NCI-H2196 treated with DMSO at 0.1 percent for 48 hours (cell line): Measurements from ENCODE around the gene CHMP1B.
"Not testable (repeated sequence)": the region's sequence is repeated elsewhere in the genome, so short reads cannot be mapped to it uniquely, and the experiment has no call there.

ENCODE experiments used
- DNase-seq: peaks from one replicate; lab custom pipeline; 2025; ENCODE audit not compliant: unreplicated experiment; lab: John Stamatoyannopoulos, UW

The CHMP1B gene

GRCh38 chr18:11866764-11867163 is 15.6 kb downstream of the CHMP1B start:
- no peak for DNase-seq

DNA sequence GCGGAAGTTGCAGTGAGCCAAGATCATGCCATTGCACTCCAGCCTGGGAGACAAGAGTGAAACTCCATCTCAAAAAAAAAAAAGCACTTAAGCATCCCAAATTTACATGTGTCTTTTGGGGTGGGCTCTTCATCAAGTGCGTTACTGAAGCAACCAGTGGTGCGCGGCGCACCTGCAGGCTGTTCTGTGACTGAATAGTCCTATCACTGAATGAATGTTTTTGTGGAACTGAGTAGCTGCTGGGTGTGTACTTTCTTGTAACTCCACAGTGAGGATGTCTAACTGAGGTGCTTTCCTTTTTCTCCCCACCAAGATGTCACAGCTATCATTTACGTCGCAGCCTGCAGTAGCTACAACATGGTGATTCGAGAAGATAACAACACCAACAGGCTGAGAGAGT is 17.0 kb downstream of the CHMP1B start:
- DNase-seq = no peak

DNA sequence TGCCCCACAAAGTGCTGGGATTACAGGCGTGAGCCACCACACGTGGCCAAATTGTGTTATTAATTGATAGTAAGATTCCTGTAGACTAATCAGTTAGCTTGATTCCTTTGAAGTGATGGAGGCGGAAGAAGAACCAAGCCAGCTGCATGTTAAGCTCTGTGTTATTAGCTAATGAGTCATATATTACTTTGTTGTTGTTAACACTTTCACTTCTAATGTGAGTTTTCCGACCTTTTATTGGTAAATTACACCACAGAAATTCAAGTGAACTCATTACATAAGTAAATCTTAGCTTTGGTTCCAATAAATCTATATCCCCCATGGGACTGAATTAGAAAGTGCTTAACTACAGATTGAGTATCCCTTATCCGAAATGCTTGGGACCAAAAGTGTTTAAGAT is 20.3 kb downstream of the CHMP1B start:
- no peak for DNase-seq

DNA sequence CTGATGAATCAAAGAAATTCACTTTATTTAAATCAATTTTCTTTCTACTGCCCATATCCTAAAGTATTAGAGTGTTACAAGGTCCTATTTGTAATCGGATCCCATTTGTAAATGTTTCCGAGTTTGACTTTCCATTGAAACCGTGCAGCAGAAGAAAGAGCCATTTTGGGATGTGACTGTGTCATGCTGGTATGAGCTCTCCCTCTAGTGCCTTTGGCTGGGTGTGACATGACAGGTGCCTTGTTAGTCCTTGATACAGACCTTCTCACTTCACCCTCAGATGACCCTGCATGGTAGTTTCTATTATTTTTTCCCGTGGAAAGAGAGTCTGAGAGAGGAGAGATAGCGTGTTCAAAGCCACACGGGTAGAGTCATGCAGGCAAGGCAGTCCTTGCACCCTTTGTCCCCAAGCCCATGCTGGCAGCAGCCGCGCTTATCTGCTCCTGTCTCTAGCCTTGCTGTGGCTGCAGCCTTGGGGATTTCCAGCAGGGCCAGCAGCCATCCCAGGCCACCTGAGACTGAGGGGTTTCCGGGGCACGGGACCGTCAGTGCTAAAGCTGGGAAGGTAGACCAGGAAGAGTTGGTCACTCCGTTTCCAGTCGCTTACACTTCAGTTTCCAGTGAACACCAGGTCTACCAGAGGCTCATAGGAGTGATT is 21.4 kb downstream of the CHMP1B start:
- DNase-seq = peak; percentile 25

DNA sequence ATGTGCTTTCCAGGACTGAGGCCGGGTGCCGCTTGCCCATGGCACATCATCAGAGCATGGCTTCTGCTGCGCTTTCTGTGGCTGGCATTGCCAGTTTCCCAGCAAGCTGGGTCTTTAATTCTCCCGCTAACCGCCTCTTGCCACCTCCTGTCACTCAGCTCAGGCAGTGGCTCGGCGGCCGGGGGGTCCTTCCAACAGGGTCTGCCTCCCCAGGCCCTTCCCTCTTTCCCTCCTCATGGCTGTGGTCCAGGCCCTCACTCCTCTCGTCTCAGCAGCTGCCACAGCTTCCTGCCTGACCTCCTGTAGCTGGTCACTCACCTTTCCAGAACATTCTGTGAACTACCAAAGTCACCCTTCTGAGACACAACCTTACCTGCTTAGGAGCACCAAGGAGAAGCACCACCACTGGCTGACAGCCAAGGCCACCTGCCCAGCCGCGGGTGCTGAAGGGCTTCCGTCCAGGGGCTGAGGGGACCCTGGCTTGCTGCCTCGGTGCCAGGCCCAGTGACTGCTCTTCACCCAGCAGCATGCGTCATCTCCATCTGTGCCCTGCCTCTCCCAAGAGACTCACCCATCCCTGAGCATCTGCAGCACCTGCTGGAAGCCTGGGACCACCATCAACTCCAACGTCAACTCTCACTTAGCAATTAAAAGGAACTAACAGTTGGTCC is 22.6 kb downstream of the CHMP1B start:
- no peak for DNase-seq

DNA sequence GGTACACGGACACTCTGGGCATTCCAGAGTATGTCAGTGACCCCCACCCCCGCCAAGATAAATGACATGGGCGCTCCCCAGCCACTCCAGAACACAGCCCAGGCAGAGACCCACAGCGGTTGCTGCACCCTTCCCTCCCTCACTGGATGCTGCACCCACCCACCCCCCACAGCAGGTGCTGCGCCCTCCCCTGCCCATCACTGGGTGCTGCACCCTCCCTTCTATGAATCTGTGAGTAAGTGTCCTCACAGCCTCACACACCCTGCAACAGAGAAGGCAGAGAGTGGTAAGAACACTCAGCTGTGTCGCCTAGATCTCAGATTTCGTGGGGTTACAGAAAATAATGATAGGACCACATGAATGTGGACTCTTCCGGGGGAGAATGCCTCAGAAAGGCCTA is 23.5 kb downstream of the CHMP1B start:
- no peak for DNase-seq

- DNase-seq = no peak
Observed at GRCh38 chr18:11877497-11878135, 26.4 kb downstream of the CHMP1B start.

- DNase-seq = no peak
Observed at GRCh38 chr18:11880586-11881304, 29.5 kb downstream of the CHMP1B start.

DNA sequence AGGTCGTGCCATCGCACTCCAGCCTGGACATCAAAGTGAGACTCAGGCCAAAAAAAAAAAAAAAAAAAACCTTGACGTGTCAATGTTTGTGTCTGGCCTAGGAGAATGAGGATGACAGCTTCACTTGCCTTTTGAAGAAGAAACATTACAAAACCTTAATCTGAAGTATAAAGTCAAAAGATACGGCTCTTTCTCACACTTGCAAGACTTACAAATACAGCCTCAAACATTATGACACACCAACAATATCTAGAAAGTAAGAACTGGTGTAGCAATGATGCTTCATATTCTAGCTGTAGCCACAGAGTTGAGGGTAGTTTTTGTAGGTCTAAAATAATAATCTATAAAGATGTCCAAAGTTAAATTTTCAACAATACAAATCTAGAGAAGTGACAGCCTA is 31.4 kb downstream of the CHMP1B start:
- DNase-seq = no peak

- no peak for DNase-seq
Observed at GRCh38 chr18:11883153-11883552, 31.9 kb downstream of the CHMP1B start.

DNA sequence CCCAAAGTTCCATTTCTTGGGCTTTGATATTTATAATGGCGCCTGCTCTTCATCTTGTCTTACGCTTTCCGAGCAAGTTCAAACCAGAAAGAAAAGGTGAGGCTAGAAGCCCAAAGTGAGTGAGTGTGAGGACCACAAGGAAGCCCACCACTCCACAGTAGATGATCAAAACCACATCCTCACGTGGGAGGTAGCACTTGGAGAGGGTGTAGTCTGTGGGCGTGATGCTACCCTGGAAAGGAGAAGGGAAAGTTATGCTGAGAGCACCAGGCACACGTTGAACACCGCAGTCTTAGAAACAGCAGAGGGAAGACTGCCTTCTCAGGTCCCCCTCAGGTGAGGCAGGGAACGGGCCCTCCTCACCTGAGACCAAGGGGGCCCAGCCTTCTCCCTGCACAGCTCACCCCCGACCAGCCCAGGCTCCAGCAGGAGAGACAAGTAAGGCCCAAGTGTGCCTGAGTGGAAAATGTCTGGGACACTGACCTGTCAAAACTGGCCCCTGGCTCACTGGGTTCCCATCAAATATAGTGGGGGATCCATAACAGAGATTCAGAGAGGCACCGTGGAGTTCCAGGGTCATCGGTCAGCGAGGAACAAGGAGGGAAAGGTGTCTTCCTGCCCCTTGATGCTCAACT is 33.3 kb downstream of the CHMP1B start:
- no peak for DNase-seq

GRCh38 chr18:11885278-11885947 is 34.2 kb downstream of the CHMP1B start:
- no peak for DNase-seq

DNA sequence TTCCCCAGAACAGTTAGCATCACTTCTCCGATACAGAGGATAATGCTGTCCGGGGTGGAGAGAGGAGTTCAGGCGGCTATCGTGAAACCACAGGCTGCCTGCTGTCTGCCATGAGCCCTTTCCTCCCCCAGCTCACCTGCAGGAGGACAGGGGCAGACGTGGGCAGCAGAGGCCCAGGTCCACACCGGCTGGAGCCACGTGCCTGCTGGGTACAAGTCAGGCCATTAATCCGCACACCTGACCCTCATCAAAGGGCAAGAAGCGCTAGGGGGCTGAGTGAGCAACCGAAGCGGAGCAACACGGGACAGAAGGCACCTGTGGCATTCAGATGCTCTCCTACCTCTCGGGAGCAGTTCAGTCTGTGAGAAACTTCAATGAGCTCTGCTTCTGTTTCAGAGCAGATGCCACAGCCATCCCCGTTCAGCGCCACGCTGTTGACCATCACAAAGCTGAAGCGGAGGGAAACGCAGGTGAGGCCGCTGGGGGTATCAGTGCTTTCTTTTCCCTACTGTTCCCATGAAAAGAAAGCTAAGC is 35.4 kb downstream of the CHMP1B start:
- no peak for DNase-seq

DNA sequence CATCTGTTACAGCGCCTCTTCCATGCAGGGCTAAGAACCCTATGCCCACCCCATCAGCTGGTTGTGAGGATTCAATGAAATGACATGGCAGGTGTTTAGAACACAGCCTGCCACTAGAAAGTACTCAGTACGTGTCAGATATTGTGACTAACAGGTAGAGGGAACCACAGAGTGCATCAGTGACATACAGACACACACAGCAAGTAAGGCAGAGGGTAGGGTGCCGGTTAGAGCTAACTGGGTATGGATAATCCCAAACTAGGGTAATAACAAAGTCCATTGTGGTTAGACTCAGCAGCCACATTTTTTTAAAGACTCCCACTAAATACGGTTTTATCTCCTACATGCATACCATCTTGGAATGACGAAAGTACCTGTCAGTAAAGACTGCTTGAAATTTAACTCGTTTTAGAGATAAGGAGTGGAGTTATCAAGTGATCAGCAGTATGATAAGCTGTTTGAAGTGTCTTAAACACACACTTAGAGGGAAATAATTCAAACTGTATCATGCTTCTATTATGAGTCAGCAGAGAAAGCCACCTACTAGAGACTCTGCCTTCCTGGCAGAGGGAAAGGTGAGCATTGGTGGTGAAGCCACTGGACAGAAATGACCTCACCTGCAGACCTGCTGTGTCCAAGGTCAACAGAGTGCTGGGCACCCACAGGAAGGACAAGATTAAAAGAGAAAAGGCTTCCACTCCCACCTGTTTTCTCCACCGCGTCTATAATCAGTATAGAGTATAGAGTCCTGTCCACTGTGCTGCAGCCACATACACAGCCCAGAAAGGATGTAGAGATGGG is 36.3 kb downstream of the CHMP1B start:
- DNase-seq = peak; percentile 17

DNA sequence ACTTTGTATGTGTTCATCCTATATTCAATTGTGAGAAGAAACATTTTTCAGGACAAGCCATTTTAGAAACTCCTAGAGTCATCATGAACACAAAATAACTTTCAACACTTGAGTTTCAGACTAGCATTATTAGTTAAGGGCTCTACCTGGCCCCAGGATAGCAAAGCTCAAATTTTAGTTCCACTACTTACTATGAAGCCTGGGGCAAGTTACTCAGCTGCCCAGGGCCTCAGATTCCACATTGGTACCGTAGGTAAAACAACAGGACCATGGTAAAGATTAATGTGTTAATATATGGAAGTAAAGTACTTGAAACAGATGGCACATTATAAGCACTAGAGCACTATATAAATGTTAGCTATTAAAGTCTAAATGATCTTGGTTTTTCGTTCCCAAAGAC is 37.5 kb downstream of the CHMP1B start:
- no peak for DNase-seq

DNA sequence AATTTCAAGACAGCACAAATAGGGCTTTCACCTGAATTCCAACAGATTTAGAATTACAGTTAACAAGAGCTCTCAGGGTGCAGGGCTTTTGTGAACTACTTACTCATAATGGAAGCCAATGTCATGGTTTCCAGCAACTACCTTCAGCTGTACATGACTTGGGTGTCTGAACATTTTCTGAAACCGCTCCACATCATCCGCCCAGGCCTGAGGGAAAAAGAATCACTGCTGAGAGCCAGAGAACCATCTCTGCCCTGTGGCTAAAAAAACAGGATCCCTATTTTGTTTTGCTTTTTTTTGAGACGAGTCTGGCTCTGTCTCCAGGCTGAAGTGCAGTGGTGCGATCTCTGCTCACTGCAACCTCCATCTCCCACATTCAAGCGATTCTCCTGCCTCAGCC is 38.1 kb downstream of the CHMP1B start:
- no peak for DNase-seq

- no peak for DNase-seq
Observed at GRCh38 chr18:11891737-11892136, 40.5 kb downstream of the CHMP1B start.

GRCh38 chr18:11892438-11892837 is 41.2 kb downstream of the CHMP1B start:
- DNase-seq = not testable (repeated sequence)

DNA sequence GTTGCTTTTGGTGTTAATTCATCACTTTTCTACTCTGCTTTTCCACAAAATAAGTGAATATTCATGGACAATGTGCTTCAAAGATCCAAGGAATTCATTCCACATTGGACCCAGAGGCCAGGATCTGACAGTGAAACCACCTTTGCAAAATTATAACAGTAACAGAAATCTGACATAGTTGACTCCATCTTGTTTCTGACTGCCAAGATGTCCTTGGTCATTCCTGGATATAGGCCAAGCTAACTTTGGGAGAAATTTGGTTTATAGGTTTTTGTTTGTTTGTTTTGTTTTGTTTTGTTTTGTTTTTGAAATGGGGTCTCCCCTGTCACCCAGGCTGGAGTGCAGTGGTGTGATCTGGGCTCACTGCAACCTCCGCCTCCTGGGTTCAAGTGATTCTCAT is 46.6 kb downstream of the CHMP1B start:
- no peak for DNase-seq

GRCh38 chr18:11899063-11899462 is 47.9 kb downstream of the CHMP1B start:
- DNase-seq = no peak
